Measurements from ENCODE around the gene DNAH14. TPM values are rescaled to one million over a fixed set of nuclear protein-coding genes. Genes with fewer than 3 reads are reported as not detected.

Gene DNAH14
- total and polyA plus RNA-seq, 2 of the 13 experiments (the other 11 are each of a cell fraction or from before 2014, with no cell fraction given): 4.5 to 27.5 TPM

GRCh38 chr1:225428068-225428880, 498.8 kb downstream of the DNAH14 start (continued):
- no peak for TF ChIP-seq PRDM15 (CRISPR knock-in tag; IDR thresholded peaks at IDR 0.05)
- TF ChIP-seq ZNF775 (CRISPR knock-in tag; IDR thresholded peaks at IDR 0.05; ENCODE audit: borderline replicate concordance): no peak
- peak; percentile 99 to 100 for TF ChIP-seq MAFK (conservative IDR thresholded peaks at IDR 0.05 in 1 of 2, IDR thresholded peaks at IDR 0.05 in 1 of 2; ENCODE audit: low read length in 2 of 2)
- no peak for TF ChIP-seq GLMP (CRISPR knock-in tag; IDR thresholded peaks at IDR 0.05; ENCODE audit: borderline replicate concordance)
- TF ChIP-seq TAF15 (IDR thresholded peaks at IDR 0.05; ENCODE audit: low read depth, low read length, poor library complexity, severe bottlenecking): no peak
- TF ChIP-seq SIN3B (IDR thresholded peaks at IDR 0.05; ENCODE audit: low read length): no peak
- no peak; the same call in 1 of the 2 replicates for TF ChIP-seq ZNF441 (CRISPR knock-in tag; IDR thresholded peaks at IDR 0.05; ENCODE audit: borderline replicate concordance)
- TF ChIP-seq PCBP2 (optimal IDR thresholded peaks at IDR 0.05; ENCODE audit: low read depth, low read length, poor library complexity, severe bottlenecking): no peak
- no peak for TF ChIP-seq HOXA5 (CRISPR knock-in tag; IDR thresholded peaks at IDR 0.05)
- TF ChIP-seq ELK4 (CRISPR knock-in tag; IDR thresholded peaks at IDR 0.05; ENCODE audit: borderline replicate concordance): no peak
- no peak for TF ChIP-seq ZKSCAN1 (IDR thresholded peaks at IDR 0.05; ENCODE audit: low read length)
- TF ChIP-seq ZNF20 (CRISPR knock-in tag; IDR thresholded peaks at IDR 0.05): no peak
- no peak; the same call in 1 of the 2 replicates for TF ChIP-seq MIER3 (CRISPR knock-in tag; IDR thresholded peaks at IDR 0.05; ENCODE audit: borderline replicate concordance)
- no peak for TF ChIP-seq NFATC3 (CRISPR knock-in tag; IDR thresholded peaks at IDR 0.05)
- TF ChIP-seq ZNF263 (CRISPR knock-in tag; IDR thresholded peaks at IDR 0.05): no peak
- no peak for TF ChIP-seq TRAFD1 (CRISPR knock-in tag; IDR thresholded peaks at IDR 0.05; ENCODE audit: borderline replicate concordance)
- TF ChIP-seq ZNF460 (CRISPR knock-in tag; IDR thresholded peaks at IDR 0.05; ENCODE audit: borderline replicate concordance): no peak
- no peak for TF ChIP-seq ATF5 (CRISPR knock-in tag; IDR thresholded peaks at IDR 0.05; ENCODE audit: low read depth)
- no peak for TF ChIP-seq FOXJ3 (CRISPR knock-in tag; IDR thresholded peaks at IDR 0.05; ENCODE audit: borderline replicate concordance)
- TF ChIP-seq ZNF333 (CRISPR knock-in tag; IDR thresholded peaks at IDR 0.05; ENCODE audit: borderline replicate concordance): no peak
- no peak for TF ChIP-seq BHLHE40 (IDR thresholded peaks at IDR 0.05; ENCODE audit: low read length)
